HepG2 (cell line): ENCODE measurements around the gene CD300A. TPM values are rescaled to one million over a fixed set of nuclear protein-coding genes. Genes with fewer than 3 reads are reported as not detected.
A peak's percentile ranks its signal among the peaks of the same experiment; 100 is the strongest.

Source experiments
- ATAC-seq: fragments of 200-7000 bp; cut with Tn5 transposase; 3 replicates; pipeline ENCODE4 v1.9.1; 2020; ENCODE audit warnings: mild to moderate bottlenecking, moderate library complexity
- BruUV-seq: library from RNA; stranded (reverse); fragments of 400-500 nt; replicated peaks from 2 replicates; lab custom pipeline; 2021; lab: Mats Ljungman, UMichigan
- CTCF ChIA-PET: fragments of 300-600 bp; formaldehyde crosslinking; extraction: SDS; loops from one replicate; lab custom pipeline; 2021; ENCODE audit warnings: low total read pairs, inconsistent platforms, low intra/inter-chr PET ratio; lab: Yijun Ruan, JAX
- POLR2A ChIA-PET: fragments of 350-600 bp; sonication (Branson Sonifier 250); formaldehyde crosslinking; loops from one replicate; lab custom pipeline; 2020; ENCODE audit warnings: antibody characterized with exemption, inconsistent platforms; lab: Yijun Ruan, JAX
- DNase-seq: peaks from one replicate; pipeline ENCODE4 v3.0.0-alpha.2; 2015; ENCODE audit warnings: low spot score
- FAIRE-seq: peaks from 3 replicates; lab custom pipeline; 2011; peaks lifted over from hg19 to GRCh38; lab: Jason Lieb, UNC
- H2AFZ ChIP-seq: one replicate; pipeline ENCODE4 v1.6.1; 2011; ENCODE audit warnings: low read length, inconsistent platforms
- H3K27ac ChIP-seq: fragments of 300-600 bp; 3 replicates; pipeline ENCODE4 v1.8.0; 2011; ENCODE audit warnings: mixed run types, mild to moderate bottlenecking, mixed read lengths, low read length, inconsistent platforms; ENCODE audit not compliant: insufficient read depth; ENCODE audit errors: extremely low read length
- H3K27me3 ChIP-seq, 2 experiments: fragments of 200-600 bp in 1 of 2; 2 replicates in 1 of 2; 3 replicates in 1 of 2; pipeline versions ENCODE4 v1.6.0 to v1.8.0; 2011; ENCODE audit warnings: low read length in 2 of 2, mild to moderate bottlenecking in 2 of 2, moderate library complexity in 2 of 2, inconsistent platforms in 1 of 2; ENCODE audit not compliant: insufficient read depth in 2 of 2, control insufficient read depth in 1 of 2
- H3K36me3 ChIP-seq, 2 experiments: fragments of 200-600 bp in 1 of 2; replicated peaks in 1 of 2; 2 replicates in 1 of 2; 3 replicates in 1 of 2; pipeline versions ENCODE4 v1.5.1 to v1.8.0; 2011; ENCODE audit warnings: low read length in 2 of 2, inconsistent platforms in 1 of 2; ENCODE audit not compliant: insufficient read depth in 2 of 2, control insufficient read depth in 1 of 2
- H3K4me1 ChIP-seq: 2 replicates; pipeline ENCODE4 v1.5.1; 2012; ENCODE audit warnings: low read length, inconsistent platforms; ENCODE audit not compliant: insufficient read depth
- H3K4me2 ChIP-seq: 2 replicates; pipeline ENCODE4 v1.6.0; 2011; ENCODE audit warnings: low read depth, low read length, inconsistent platforms
- H3K4me3 ChIP-seq, 3 experiments: fragments of 200-600 bp in 1 of 3; sonication (generic), shearing (Covaris generic) in 1 of 3; replicated peaks in 1 of 3; 2 replicates each; pipeline ENCODE4 v1.5.1; 2011 to 2016; ENCODE audit warnings: low read length in 3 of 3, inconsistent platforms in 2 of 3, low read depth in 2 of 3, mild to moderate bottlenecking in 2 of 3, control low read depth in 1 of 3, mixed read lengths in 1 of 3; ENCODE audit not compliant: insufficient read depth in 1 of 3
- H3K79me2 ChIP-seq: one replicate; pipeline ENCODE4 v1.6.1; 2011; ENCODE audit warnings: low read length, inconsistent platforms; ENCODE audit not compliant: insufficient read depth
- H3K9ac ChIP-seq: 2 replicates; pipeline ENCODE4 v1.6.0; 2011; ENCODE audit warnings: mild to moderate bottlenecking, low read depth, low read length, inconsistent platforms; ENCODE audit not compliant: insufficient read depth
- H3K9me3 ChIP-seq: 2 replicates; pipeline ENCODE4 v1.5.1; 2012; ENCODE audit warnings: mild to moderate bottlenecking, low read length
- H4K20me1 ChIP-seq: 2 replicates; pipeline ENCODE4 v1.6.0; 2011; ENCODE audit warnings: inconsistent platforms, mild to moderate bottlenecking, low read length, moderate library complexity; ENCODE audit not compliant: insufficient read depth
- MBD4 ChIP-seq: IDR thresholded peaks from 2 replicates; pipeline ENCODE4 v1.6.1; 2012; ENCODE audit warnings: low read length, inconsistent platforms, borderline replicate concordance
- MNT ChIP-seq: fragments of 450-650 bp; IDR thresholded peaks from 2 replicates; pipeline ENCODE4 v1.6.1; 2016
- NFKB2 ChIP-seq: sonication (generic); formaldehyde crosslinking; IDR thresholded peaks from 2 replicates; pipeline ENCODE4 v1.4.0; 2020; ENCODE audit warnings: missing genetic modification reagents, borderline replicate concordance
- SOX13 ChIP-seq, 3 experiments: fragments of 450-650 bp in 1 of 3; sonication (generic) in 1 of 3; formaldehyde crosslinking in 1 of 3; IDR thresholded peaks in 2 of 3; conservative IDR thresholded peaks in 1 of 3; 2 replicates each; pipeline versions ENCODE4 v1.5.0 to v1.6.1; 2016 to 2020; ENCODE audit warnings: antibody characterized with exemption in 1 of 3, mild to moderate bottlenecking in 1 of 3, missing compliant biosample characterization in 1 of 3, missing genetic modification reagents in 1 of 3, moderate library complexity in 1 of 3
- ZBTB14 ChIP-seq: sonication (generic); formaldehyde crosslinking; IDR thresholded peaks from 2 replicates; pipeline ENCODE4 v1.4.0; 2020; ENCODE audit warnings: missing genetic modification reagents
- ZFP62 ChIP-seq: sonication (generic); formaldehyde crosslinking; IDR thresholded peaks from 2 replicates; pipeline ENCODE4 v1.4.0; 2020; ENCODE audit warnings: missing genetic modification reagents
- WGBS: methylation state at CpG from one replicate; pipeline ENCODE4 v1.1.6; 2017; ENCODE audit warnings: low lambda C conversion rate; 5-methylcytosine and 5-hydroxymethylcytosine counted together
- in situ Hi-C: cut with HindIII; loops from 2 replicates; pipeline ENCODE4 v1.10.0; 2017; ENCODE audit warnings: low pct_unique_long_range_greater_than_20kb; ENCODE audit not compliant: extremely low pct_ligation_motif_present
- intact Hi-C: fragments of 100-400 bp; cut with micrococcal nuclease; formaldehyde crosslinking; loops from one replicate; pipeline ENCODE4 v1.10.0; 2022; ENCODE audit not compliant: unreplicated experiment
- polyA plus RNA-seq, 8 experiments: library from polyadenylated mRNA; depleted of rRNA in 3 of 8; stranded (reverse) in 7 of 8; unstranded in 1 of 8; fragments of >200 nt; fragmentation: Illumina TruSeq in 4 of 8; extraction: Trizol in 4 of 8; gene quantifications; 2 replicates each; pipeline versions ENCODE4 v1.2.1 to v1.2.3, GENCODE V29; 2011 to 2016; ENCODE audit warnings: low read depth in 4 of 8, missing spikeins in 1 of 8, mixed read lengths in 1 of 8; ENCODE audit not compliant: insufficient read depth in 1 of 8
- total RNA-seq, 5 experiments: library from RNA; depleted of rRNA; stranded (reverse); fragments of >200 nt; fragmentation: Illumina TruSeq; extraction: Trizol; gene quantifications; 2 replicates each; pipeline ENCODE4 v1.2.3, GENCODE V29; 2016; ENCODE audit warnings: low read depth in 1 of 5

The CD300A gene
- total and polyA plus RNA-seq, 2 of the 13 experiments (the other 11 are each of a cell fraction or from before 2014, with no cell fraction given) = not detected

GRCh38 chr17:74478420-74479100, 12.1 kb downstream of the CD300A start:
- H3K9me3 ChIP-seq = peaks cover 8% of the 10 kb centered on the region
- CTCF ChIA-PET = no interaction called here
- BruUV-seq = no TSS peak
- H3K4me2 ChIP-seq = no peak overlapping the region
- FAIRE-seq = no peak
- H2AFZ ChIP-seq = no peak overlapping the region
- no peak for ATAC-seq
- H3K27ac ChIP-seq = no peak overlapping the region
- in situ Hi-C loops (no loop called here), intact Hi-C loops (no loop called here)
- TF ChIP-seq NFKB2 (CRISPR knock-in tag) = no peak
- TF ChIP-seq ZBTB14 (CRISPR knock-in tag) = no peak
- TF ChIP-seq ZFP62 (CRISPR knock-in tag) = no peak
- TF ChIP-seq MBD4 = no peak
- H3K79me2 ChIP-seq = no peaks in the 10 kb centered on the region
- no peak for DNase-seq
- H3K4me3 ChIP-seq = no peak overlapping the region
- H3K4me1 ChIP-seq = no peaks in the 10 kb centered on the region
- WGBS = 24% methylated on average over 6 of the region's 6 CpGs
- POLR2A ChIA-PET = no interaction called here
- H3K9ac ChIP-seq = no peak overlapping the region
- no peaks in the 10 kb centered on the region for H3K36me3 ChIP-seq
- peaks cover 9 to 46% of the 10 kb centered on the region in 2 experiments; a peak in 3 of 5 replicates for H3K27me3 ChIP-seq
- no peaks in the 10 kb centered on the region for H4K20me1 ChIP-seq

DNA sequence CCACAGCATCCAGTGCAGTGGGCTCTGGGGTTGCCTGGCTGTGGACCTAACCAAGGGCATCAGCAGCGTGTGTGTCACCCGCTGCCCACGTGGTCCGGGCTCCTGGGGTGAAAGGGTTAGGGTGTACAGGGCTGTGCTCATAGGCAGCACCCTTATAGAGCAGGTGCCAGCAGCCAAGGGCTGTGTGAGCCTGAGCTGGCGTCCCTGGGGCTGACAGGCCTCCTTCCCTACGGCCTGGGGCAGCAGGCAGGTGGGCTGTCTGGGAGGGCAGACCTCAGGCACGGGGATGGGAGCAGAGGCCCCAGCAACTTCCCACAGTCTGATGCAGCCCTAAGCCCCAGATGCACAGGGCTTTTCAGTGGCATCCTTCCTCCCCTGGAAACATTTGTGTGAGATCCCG, 13.9 kb downstream of the CD300A start:
- 0 out of 2 replicates have a peak, but pooled peaks have one; percentile 13 for TF ChIP-seq MNT
- no peak for TF ChIP-seq SOX13 (IDR thresholded peaks at IDR 0.05)
- no peak for TF ChIP-seq SOX13 (CRISPR knock-in tag; conservative IDR thresholded peaks at IDR 0.05 in 1 of 2, IDR thresholded peaks at IDR 0.05 in 1 of 2)
- ChIA-PET CTCF (no interaction called here), POLR2A (no interaction called here)
- no peaks in the 10 kb centered on the region for H3K36me3 ChIP-seq
- no peak for FAIRE-seq
- no peak overlapping the region for H3K9ac ChIP-seq
- H3K79me2 ChIP-seq = no peaks in the 10 kb centered on the region
- DNase-seq = no peak
- intact Hi-C loops = no loop called here
- H3K4me1 ChIP-seq = no peaks in the 10 kb centered on the region
- no peak overlapping the region for H2AFZ ChIP-seq
- 1% methylated on average over 3 of the region's 8 CpGs for WGBS
- H3K27me3 ChIP-seq = peaks cover 9 to 52% of the 10 kb centered on the region in 2 experiments; a peak in 4 of 5 replicates
- no TSS peak for BruUV-seq
- peaks cover 8% of the 10 kb centered on the region for H3K9me3 ChIP-seq
- H3K4me2 ChIP-seq = no peak overlapping the region
- no peak overlapping the region for H3K27ac ChIP-seq
- no peaks in the 10 kb centered on the region for H4K20me1 ChIP-seq
- no peak overlapping the region for H3K4me3 ChIP-seq
- in situ Hi-C loops = no loop called here
- no peak; the same call in 2 of the 3 replicates for ATAC-seq
